GM12878 (cell line): ENCODE results near the gene PTPRN2. TPM values are rescaled to one million over a fixed set of nuclear protein-coding genes. Genes with fewer than 3 reads are reported as not detected.

Experiments used
- ATAC-seq: fragments of 200-7000 bp; cut with Tn5 transposase; 3 replicates; pipeline ENCODE4 v1.9.1; 2020; ENCODE audit warnings: mild to moderate bottlenecking, moderate library complexity
- BruUV-seq: library from RNA; stranded (reverse); fragments of 400-500 nt; replicated peaks from 2 replicates; lab custom pipeline; 2021; lab: Mats Ljungman, UMichigan
- CTCF ChIA-PET: fragments of 300-600 bp; sonication (Branson Sonifier 250); formaldehyde crosslinking; extraction: SDS; loops from one replicate; lab custom pipeline; 2021; ENCODE audit warnings: inconsistent platforms; lab: Yijun Ruan, JAX
- POLR2A ChIA-PET: fragments of 350-600 bp; formaldehyde crosslinking; extraction: SDS; loops from one replicate; lab custom pipeline; 2021; ENCODE audit warnings: inconsistent platforms; lab: Charles Lee
- RAD21 ChIA-PET: fragments of 300-600 bp; sonication (Branson Sonifier 250); formaldehyde crosslinking; loops from one replicate; lab custom pipeline; 2023; ENCODE audit warnings: antibody characterized with exemption; ENCODE audit not compliant: unreplicated experiment; lab: Charles Lee
- SMC1A ChIA-PET: fragments of 300-600 bp; sonication (Branson Sonifier 250); formaldehyde crosslinking; loops from one replicate; lab custom pipeline; 2023; ENCODE audit not compliant: unreplicated experiment, uncharacterized antibody; lab: Charles Lee
- DNase-seq: peaks from one replicate; pipeline ENCODE4 v3.0.0-alpha.2; 2011; ENCODE audit warnings: low read depth, low spot score
- FAIRE-seq: peaks from 3 replicates; lab custom pipeline; 2011; peaks lifted over from hg19 to GRCh38; lab: Jason Lieb, UNC
- H2AFZ ChIP-seq: 2 replicates; pipeline ENCODE4 v1.6.0; 2011; ENCODE audit warnings: low read depth, low read length, control low read depth; ENCODE audit not compliant: control insufficient read depth
- H3K27ac ChIP-seq: 2 replicates; pipeline ENCODE4 v1.5.1; 2011; ENCODE audit warnings: control low read depth; ENCODE audit not compliant: control insufficient read depth, insufficient read depth
- H3K27me3 ChIP-seq, 2 experiments: replicated peaks in 1 of 2; 2 replicates each; pipeline versions ENCODE4 v1.6.0 to v1.6.1; 2011; ENCODE audit warnings: low read length in 1 of 2; ENCODE audit not compliant: control insufficient read depth in 2 of 2, insufficient read depth in 2 of 2
- H3K36me3 ChIP-seq, 2 experiments: 2 replicates each; pipeline ENCODE4 v1.5.1; 2011; ENCODE audit warnings: low read length in 1 of 2; ENCODE audit not compliant: control insufficient read depth in 2 of 2, insufficient read depth in 2 of 2
- H3K4me1 ChIP-seq: 2 replicates; pipeline ENCODE4 v1.6.1; 2011; ENCODE audit warnings: mild to moderate bottlenecking, low read length, moderate library complexity, mixed read lengths; ENCODE audit not compliant: control insufficient read depth, insufficient read depth
- H3K4me2 ChIP-seq: 2 replicates; pipeline ENCODE4 v1.6.0; 2011; ENCODE audit warnings: control low read depth; ENCODE audit not compliant: control insufficient read depth, insufficient read depth
- H3K4me3 ChIP-seq: fragments of 200-600 bp; sonication (generic); 2 replicates; pipeline ENCODE4 v1.5.1; 2016
- H3K79me2 ChIP-seq: 2 replicates; pipeline ENCODE4 v1.6.0; 2011; ENCODE audit warnings: low read length; ENCODE audit not compliant: control insufficient read depth, insufficient read depth
- H3K9ac ChIP-seq: 2 replicates; pipeline ENCODE4 v1.8.0; 2011; ENCODE audit warnings: low read length, control low read depth, mixed read lengths; ENCODE audit not compliant: control insufficient read depth, insufficient read depth
- H3K9me3 ChIP-seq: replicated peaks from 3 replicates; pipeline ENCODE4 v1.5.1; 2011; ENCODE audit warnings: mild to moderate bottlenecking, low read length; ENCODE audit not compliant: control insufficient read depth, insufficient read depth
- H4K20me1 ChIP-seq: 2 replicates; pipeline ENCODE4 v1.6.0; 2011; ENCODE audit not compliant: control insufficient read depth, insufficient read depth
- CBFB ChIP-seq: IDR thresholded peaks from 2 replicates; pipeline ENCODE4 v1.6.1; 2016; ENCODE audit warnings: antibody characterized with exemption, low read depth
- CBX3 ChIP-seq: fragments of 200-600 bp; sonication (generic); IDR thresholded peaks from 2 replicates; pipeline ENCODE4 v1.6.1; 2016; ENCODE audit warnings: low read depth, borderline replicate concordance
- PBX3 ChIP-seq: IDR thresholded peaks from 2 replicates; pipeline ENCODE4 v1.6.1; 2011; ENCODE audit warnings: mild to moderate bottlenecking, low read depth, low read length, moderate library complexity; ENCODE audit not compliant: insufficient replicate concordance
- RELB ChIP-seq: fragments of 450-650 bp; IDR thresholded peaks from 2 replicates; pipeline ENCODE4 v1.6.1; 2017; ENCODE audit warnings: low read depth, mild to moderate bottlenecking, moderate library complexity
- RFX5 ChIP-seq: IDR thresholded peaks from 2 replicates; pipeline ENCODE4 v1.6.1; 2011; ENCODE audit warnings: low read depth, low read length, improper control_type of control experiment
- SMARCA5 ChIP-seq: fragments of 450-650 bp; IDR thresholded peaks from 2 replicates; pipeline ENCODE4 v1.6.1; 2017; ENCODE audit warnings: mild to moderate bottlenecking
- SP1 ChIP-seq: IDR thresholded peaks from one replicate; pipeline ENCODE4 v1.6.1; 2011; ENCODE audit warnings: low read depth, low read length
- TAF1 ChIP-seq: IDR thresholded peaks from 2 replicates; pipeline ENCODE4 v1.6.1; 2011; ENCODE audit warnings: mild to moderate bottlenecking, low read depth, low read length, borderline replicate concordance
- TARDBP ChIP-seq: IDR thresholded peaks from 2 replicates; pipeline ENCODE4 v1.6.1; 2016; ENCODE audit warnings: borderline replicate concordance
- WGBS: methylation state at CpG from one replicate; pipeline ENCODE4 v1.1.6; 2016; ENCODE audit warnings: low lambda C conversion rate; ENCODE audit not compliant: insufficient replicate concordance, insufficient coverage; ENCODE audit errors: missing lambda C conversion rate; 5-methylcytosine and 5-hydroxymethylcytosine counted together
- in situ Hi-C: fragments of 300-500 bp; cut with MboI; formaldehyde crosslinking; loops from 9 replicates; pipeline ENCODE4 v1.14.3; 2018; ENCODE audit warnings: mixed read lengths
- intact Hi-C: fragments of 100-400 bp; cut with micrococcal nuclease; formaldehyde crosslinking; loops from one replicate; pipeline ENCODE4 v1.14.2; 2022; ENCODE audit not compliant: unreplicated experiment
- polyA plus RNA-seq, 11 experiments: library from polyadenylated mRNA; depleted of rRNA in 4 of 11; unstranded in 6 of 11; stranded (reverse) in 5 of 11; fragments of >200 nt; fragmentation: Nextera tagmentation in 4 of 11; fragmentation: Illumina TruSeq in 1 of 11; extraction: Ambion mirVana in 4 of 11; extraction: Trizol in 1 of 11; gene quantifications; 1 replicate in 1 of 11; 2 replicates in 10 of 11; pipeline versions ENCODE4 v1.2.1 to v1.2.3, GENCODE V29; 2011 to 2016; ENCODE audit warnings: inconsistent platforms in 2 of 11, missing spikeins in 2 of 11, low read depth in 1 of 11
- total RNA-seq, 4 experiments: library from RNA; depleted of rRNA in 3 of 4; stranded (reverse); fragments of >200 nt in 3 of 4; fragmentation: Illumina TruSeq in 1 of 4; extraction: Trizol in 1 of 4; gene quantifications; 2 replicates each; pipeline versions ENCODE4 v1.2.1 to v1.2.3, GENCODE V29; 2013 to 2021
- TF ChIP-seq, protein P1 (sequence below): fragments of 450-650 bp; IDR thresholded peaks from 2 replicates; pipeline ENCODE4 v1.6.1; 2017; ENCODE audit warnings: mild to moderate bottlenecking, moderate library complexity
- TF ChIP-seq, protein P2 (sequence below): fragments of 450-650 bp; IDR thresholded peaks from 2 replicates; pipeline ENCODE4 v1.6.1; 2017; ENCODE audit warnings: borderline replicate concordance
- TF ChIP-seq, protein P3 (sequence below): fragments of 450-650 bp; IDR thresholded peaks from 2 replicates; pipeline ENCODE4 v1.6.1; 2016; ENCODE audit warnings: mild to moderate bottlenecking

Gene PTPRN2
- total and polyA plus RNA-seq, 10 of the 15 experiments (the other 5 are each of a cell fraction or from before 2014, with no cell fraction given) = 5.4 TPM; not detected in 9

DNA sequence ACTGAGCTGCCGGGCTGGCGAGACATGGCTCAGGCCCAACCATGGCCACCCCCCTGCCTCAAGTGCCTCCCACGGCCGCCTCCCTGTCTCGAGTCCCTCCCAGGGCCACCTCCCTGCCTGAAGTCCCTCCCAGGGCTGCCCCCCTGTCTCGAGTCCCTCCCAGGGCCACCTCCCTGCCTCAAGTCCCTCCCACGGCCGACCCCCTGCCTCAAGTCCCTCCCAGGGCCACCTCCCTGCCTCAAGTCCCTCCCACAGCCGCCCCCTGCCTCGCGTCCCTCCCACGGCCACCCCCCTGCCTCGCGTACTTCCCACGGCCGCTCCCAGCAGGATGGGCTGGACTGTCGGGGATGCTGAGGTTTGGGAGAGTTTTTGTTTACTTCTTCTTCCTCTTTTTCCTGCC is 462.5 kb downstream of the PTPRN2 start (continued):
- TF ChIP-seq, protein P1, sequence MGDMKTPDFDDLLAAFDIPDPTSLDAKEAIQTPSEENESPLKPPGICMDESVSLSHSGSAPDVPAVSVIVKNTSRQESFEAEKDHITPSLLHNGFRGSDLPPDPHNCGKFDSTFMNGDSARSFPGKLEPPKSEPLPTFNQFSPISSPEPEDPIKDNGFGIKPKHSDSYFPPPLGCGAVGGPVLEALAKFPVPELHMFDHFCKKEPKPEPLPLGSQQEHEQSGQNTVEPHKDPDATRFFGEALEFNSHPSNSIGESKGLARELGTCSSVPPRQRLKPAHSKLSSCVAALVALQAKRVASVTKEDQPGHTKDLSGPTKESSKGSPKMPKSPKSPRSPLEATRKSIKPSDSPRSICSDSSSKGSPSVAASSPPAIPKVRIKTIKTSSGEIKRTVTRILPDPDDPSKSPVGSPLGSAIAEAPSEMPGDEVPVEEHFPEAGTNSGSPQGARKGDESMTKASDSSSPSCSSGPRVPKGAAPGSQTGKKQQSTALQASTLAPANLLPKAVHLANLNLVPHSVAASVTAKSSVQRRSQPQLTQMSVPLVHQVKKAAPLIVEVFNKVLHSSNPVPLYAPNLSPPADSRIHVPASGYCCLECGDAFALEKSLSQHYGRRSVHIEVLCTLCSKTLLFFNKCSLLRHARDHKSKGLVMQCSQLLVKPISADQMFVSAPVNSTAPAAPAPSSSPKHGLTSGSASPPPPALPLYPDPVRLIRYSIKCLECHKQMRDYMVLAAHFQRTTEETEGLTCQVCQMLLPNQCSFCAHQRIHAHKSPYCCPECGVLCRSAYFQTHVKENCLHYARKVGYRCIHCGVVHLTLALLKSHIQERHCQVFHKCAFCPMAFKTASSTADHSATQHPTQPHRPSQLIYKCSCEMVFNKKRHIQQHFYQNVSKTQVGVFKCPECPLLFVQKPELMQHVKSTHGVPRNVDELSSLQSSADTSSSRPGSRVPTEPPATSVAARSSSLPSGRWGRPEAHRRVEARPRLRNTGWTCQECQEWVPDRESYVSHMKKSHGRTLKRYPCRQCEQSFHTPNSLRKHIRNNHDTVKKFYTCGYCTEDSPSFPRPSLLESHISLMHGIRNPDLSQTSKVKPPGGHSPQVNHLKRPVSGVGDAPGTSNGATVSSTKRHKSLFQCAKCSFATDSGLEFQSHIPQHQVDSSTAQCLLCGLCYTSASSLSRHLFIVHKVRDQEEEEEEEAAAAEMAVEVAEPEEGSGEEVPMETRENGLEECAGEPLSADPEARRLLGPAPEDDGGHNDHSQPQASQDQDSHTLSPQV = no peak
- TF ChIP-seq CBFB (no peak), SMARCA5 (no peak), SP1 (no peak), TARDBP (no peak), TAF1 (no peak), RELB (no peak)

DNA sequence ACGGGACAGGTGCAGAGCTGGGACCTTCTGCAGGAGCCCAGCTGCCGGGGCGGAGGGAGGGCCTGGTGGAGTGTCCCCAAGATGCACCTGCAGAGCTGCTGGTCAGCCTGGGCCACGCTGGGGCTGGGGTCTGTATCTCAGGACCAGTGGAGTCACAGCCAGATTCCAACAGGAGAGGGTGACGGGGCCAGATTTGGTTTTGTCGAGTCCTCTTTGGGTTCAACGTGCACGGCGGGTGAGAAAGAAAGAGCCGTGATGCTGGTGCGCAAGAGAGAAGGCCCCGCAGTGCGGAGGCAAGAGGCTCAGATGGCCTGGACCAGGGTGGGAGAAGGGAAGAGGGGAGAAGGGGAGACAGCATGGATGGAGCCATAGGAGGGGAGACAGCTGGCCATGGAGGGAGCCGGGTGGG is 462.9 kb downstream of the PTPRN2 start:
- ChIA-PET SMC1A (no interaction called here), CTCF (no interaction called here), RAD21 (no interaction called here), POLR2A (no interaction called here)
- no peaks in the 10 kb centered on the region for H3K27me3 ChIP-seq
- no peak overlapping the region for H2AFZ ChIP-seq
- no peak overlapping the region for H3K4me2 ChIP-seq
- no peaks in the 10 kb centered on the region for H4K20me1 ChIP-seq
- no peaks in the 10 kb centered on the region for H3K36me3 ChIP-seq
- no TSS peak for BruUV-seq
- no peak overlapping the region for H3K9ac ChIP-seq
- DNase-seq (no peak), ATAC-seq (no peak), FAIRE-seq (no peak)
- peaks cover 4% of the 10 kb centered on the region; the same call in 1 of the 3 replicates for H3K9me3 ChIP-seq
- no peak overlapping the region for H3K4me3 ChIP-seq
- in situ Hi-C loops (no loop called here), intact Hi-C loops (no loop called here)
- no peaks in the 10 kb centered on the region for H3K4me1 ChIP-seq
- no peaks in the 10 kb centered on the region for H3K79me2 ChIP-seq
- 62% methylated on average over 14 of the region's 14 CpGs for WGBS
- H3K27ac ChIP-seq = no peak overlapping the region
- TF ChIP-seq, protein P2, sequence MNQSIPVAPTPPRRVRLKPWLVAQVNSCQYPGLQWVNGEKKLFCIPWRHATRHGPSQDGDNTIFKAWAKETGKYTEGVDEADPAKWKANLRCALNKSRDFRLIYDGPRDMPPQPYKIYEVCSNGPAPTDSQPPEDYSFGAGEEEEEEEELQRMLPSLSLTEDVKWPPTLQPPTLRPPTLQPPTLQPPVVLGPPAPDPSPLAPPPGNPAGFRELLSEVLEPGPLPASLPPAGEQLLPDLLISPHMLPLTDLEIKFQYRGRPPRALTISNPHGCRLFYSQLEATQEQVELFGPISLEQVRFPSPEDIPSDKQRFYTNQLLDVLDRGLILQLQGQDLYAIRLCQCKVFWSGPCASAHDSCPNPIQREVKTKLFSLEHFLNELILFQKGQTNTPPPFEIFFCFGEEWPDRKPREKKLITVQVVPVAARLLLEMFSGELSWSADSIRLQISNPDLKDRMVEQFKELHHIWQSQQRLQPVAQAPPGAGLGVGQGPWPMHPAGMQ = no peak
- TF ChIP-seq CBX3 = no peak
- TF ChIP-seq, protein P3, sequence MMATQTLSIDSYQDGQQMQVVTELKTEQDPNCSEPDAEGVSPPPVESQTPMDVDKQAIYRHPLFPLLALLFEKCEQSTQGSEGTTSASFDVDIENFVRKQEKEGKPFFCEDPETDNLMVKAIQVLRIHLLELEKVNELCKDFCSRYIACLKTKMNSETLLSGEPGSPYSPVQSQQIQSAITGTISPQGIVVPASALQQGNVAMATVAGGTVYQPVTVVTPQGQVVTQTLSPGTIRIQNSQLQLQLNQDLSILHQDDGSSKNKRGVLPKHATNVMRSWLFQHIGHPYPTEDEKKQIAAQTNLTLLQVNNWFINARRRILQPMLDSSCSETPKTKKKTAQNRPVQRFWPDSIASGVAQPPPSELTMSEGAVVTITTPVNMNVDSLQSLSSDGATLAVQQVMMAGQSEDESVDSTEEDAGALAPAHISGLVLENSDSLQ = no peak
- TF ChIP-seq RFX5 = no peak
- no peak for TF ChIP-seq PBX3
